DLD1 (cell line): ENCODE measurements around the gene SHQ1.

Experiments
- in situ Hi-C: cut with HindIII; loops from 2 replicates; pipeline ENCODE4 v1.10.0; 2017; ENCODE audit warnings: low sequenced_read_pairs

SHQ1 gene

DNA sequence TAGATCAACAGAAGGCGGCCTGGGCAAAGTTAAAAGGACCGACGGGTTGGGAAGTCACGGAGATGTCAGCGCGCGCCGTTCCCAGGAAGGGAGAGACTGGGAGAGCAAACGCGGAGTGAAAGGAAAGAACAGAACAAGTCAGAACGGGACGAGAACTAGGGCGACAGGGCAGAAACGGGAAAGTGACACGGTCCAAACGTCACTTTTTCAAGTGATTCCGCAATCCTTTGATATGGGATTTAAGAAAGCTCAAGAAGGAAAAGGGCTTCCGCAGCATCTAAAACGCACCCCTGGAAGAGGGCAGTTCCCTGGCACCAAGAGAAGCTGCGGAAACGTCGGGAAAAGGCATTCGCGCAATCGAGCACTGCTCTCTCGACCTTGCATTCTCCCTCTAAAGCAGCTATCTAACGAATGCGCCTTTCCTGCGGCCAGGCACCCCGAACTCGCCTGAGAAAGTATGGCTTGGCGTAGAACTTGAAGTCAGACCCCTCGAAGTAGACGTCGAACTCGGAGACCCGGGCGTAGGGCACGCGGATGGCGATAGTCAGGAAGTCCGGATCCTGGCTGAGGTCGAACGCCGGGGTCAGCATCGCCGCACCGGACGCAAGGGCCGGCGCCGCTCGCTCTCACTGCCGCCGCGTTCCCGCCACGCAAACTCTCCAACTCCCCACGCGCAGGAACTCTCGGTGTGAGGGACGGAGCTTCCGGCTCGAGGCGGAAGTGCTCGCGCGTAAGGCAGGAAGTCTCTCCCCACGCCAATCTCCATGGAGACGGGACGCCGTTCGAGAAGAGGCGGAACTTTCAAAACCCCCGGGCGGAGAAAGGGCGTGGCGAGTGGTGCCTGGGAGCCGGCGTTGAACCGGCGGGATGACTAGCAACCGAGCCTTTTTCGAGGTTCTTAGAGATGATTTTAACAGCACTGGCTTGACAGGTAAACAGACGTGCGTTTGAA lies at the start of gene SHQ1:
Gene SHQ1 (minus strand): TSS at position 695 of the 952 bp plus-strand sequence. CDS start 105 bp downstream, at position 590.
- in situ Hi-C loops, result no loop called here

- in situ Hi-C loops, result loop anchor here (10.0 kb wide), 1 partner anchor 233 kb away; no protein-coding TSS in a partner anchor
Measured at GRCh38 chr3:72897758-72898007, 49.4 kb upstream of the SHQ1 start.

DNA sequence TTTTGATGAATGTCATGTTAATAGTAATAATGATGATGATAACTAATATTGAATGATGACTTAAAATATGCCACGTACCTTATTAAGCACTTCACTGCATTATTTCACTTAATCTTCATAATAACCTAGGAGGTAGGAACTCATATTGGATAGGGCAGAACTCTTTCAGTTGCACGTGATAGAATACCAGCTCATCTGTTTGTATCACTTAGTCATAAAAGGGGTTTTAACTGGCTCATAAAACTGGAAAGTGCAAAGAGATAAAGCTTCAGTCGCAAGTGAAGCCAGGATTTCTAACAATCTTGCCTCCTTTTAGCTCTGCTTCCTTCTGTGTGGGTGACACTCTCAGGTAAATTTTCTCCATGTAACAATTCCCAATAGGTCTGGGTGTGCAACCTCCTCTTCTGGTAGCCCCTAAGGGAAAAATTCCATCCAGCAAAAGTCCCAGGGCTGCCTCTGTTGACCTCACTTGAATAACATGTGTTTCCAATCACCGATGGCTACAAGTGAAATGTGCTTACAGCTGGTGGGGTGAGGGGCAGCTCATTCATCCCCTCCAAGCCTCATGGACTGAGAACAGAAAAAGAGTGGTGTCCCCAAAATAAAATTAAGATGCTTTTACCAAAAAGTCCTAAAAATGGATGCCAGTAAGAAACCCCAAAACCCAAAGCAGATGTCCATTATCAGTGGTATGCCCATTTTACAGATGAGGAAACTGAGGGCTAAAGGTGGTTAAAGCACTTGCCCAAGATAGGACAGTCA lies 48.9 kb upstream of the SHQ1 start:
- in situ Hi-C loops, result loop anchor here (10.0 kb wide), 1 partner anchor 232 kb away; no protein-coding TSS in a partner anchor

DNA sequence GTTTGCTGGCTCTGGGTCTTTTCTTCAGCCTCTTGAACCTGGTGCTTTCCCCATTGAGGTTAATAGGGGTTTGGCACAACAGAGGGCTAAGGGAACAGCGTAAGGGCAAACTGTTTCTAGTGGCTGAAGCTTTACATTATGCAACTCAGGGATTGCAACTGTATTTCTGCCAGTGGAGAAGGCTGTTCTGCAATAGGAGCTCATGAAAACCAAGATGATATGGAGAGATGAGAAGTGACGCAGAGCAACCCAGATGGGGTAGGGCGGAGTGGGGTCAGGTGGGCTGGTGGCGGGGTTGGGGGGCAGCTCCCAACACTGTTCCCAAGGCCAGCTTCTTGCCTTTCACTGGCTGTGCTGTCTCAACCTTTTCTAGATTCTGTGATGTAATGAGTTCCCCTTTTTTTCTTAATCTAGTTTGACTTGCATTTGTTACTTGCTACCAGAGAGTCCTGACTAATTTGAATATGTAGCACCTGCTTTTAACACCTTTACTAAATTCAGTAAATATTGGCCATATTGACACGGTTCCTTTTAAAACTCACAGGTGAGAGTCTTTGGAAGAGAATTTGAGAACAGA lies 46.8 kb upstream of the SHQ1 start:
- in situ Hi-C loops, result loop anchor here (10.0 kb wide), 1 partner anchor 230 kb away; no protein-coding TSS in a partner anchor

- in situ Hi-C loops, result loop anchor here (10.0 kb wide), 1 partner anchor 228 kb away; no protein-coding TSS in a partner anchor
Measured at GRCh38 chr3:72892870-72893269, 44.6 kb upstream of the SHQ1 start.

- in situ Hi-C loops, result loop anchor here (10.0 kb wide), 1 partner anchor 227 kb away; no protein-coding TSS in a partner anchor
Measured at GRCh38 chr3:72892081-72892775, 44.0 kb upstream of the SHQ1 start.

GRCh38 chr3:72891053-72891855 lies 43.0 kb upstream of the SHQ1 start:
- in situ Hi-C loops, result loop anchor here (10.0 kb wide), 1 partner anchor 226 kb away; no protein-coding TSS in a partner anchor

DNA sequence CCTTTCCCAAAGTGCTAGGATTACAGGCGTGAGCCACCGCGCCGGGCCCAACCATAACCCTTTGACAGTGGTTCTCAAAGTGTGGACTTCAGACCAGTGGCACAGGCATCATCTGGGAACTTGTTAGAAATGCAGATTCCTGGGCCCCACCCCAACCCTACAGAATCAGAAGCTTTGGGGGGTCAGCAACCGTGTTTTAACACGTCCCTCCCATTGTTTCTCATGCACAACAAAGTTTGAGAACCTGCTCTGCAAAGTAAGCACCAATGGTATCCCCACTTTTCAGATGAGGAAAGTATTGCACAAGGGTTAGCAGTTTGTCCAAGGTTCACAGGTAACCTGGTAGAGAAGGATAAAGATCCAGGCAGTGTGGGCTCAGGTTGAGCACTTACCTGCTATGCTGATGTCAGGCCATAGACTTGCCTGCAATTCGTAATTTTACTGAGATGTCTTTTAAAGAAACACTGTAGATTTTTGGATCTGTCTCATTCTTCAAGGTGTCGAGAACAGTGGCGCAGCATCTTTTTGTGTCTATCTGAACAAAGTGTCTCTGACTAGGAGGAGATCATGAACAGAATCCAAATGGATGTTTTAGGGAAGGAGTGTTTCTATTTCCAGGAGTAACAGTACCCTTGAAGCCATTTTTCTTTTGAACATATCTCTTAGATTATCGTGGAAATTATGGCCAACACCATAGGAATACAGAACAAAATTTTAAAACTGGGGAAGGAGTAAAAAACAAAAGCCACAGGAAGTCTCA lies 42.1 kb upstream of the SHQ1 start:
- in situ Hi-C loops, result loop anchor here (10.0 kb wide), 1 partner anchor 226 kb away; no protein-coding TSS in a partner anchor

DNA sequence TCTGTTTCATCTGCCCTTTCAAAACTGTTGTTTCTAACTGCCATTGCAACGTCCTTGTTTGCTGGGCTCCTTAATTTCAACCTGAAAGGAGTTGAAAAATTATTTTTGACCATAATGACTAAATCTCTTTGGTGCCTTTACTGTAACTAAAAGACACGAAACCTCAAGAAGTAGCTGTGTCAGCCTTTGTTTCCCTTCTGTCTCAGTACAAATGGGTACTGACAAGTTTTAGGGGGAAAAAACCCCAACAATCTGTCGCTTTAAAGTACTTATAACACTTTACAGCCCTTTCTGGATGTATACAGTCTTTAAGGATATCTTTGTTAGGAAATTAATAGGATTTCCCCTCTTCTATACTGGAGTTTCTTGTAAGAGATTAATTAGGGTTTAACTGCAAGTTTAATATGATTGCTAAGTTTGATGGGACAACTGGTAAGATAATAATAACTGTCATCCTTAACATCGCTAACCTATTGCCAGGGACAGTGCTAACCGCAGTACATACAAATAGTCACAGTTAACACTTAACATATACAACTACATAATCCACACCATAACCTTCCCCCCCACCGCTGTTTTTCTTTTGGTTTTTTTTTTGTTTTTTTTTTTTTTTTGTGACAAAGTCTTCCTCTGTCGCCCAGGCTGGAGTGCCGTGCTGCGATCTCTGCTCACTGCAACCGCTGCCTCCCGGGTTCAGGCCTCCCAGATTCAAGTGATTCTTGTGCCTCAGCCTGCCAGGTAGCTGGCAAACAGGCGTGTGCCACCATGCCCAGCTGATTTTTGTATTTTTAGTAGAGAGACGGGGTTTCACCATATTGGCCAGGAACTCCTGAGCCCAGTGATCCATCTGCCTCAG lies 41.3 kb upstream of the SHQ1 start:
- in situ Hi-C loops, result loop anchor here (10.0 kb wide), 1 partner anchor 225 kb away; no protein-coding TSS in a partner anchor

- in situ Hi-C loops, result no loop called here
Measured at GRCh38 chr3:72888546-72889309, 40.5 kb upstream of the SHQ1 start.

DNA sequence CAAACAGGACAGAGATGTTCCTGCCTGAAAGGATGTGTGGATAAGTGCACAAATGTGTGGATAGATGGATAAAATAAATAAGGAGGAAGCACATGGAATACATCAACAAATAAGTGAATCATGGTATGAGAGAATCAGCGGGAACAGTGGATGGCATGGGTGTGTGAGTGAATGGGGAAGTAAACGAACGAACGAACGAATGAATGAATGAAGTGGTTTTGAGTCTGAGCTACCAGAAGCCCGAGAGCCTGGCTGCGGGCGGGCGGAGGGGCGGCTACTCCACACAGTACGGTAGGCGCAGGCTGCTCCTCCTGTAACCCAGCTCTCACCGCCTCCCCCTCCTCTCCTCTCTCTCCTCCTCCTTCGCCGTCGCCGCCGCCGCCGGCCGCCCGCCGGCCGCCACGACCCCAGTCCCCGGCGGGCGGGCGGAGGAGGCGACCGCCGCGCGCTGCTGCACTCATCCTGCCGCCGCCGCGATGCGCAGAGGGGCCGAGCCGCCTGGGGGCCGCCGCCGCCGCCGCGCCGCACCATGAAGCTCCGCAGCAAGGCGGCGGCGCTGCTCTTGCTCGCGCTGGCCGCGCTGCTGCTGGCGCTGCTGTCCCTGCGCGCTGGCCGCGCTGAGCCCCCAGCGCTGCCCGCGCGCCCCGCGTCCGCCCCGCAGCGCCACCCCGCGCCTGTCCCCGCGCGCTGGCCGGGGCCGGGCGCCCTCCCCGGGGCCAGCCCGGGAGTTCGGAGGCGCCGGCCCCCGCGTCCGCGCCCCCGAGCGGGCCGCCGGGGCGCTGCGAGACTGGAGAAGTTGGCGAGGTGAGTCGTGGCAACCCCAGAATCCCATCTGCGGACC lies 39.7 kb upstream of the SHQ1 start, which contains the start of gene GXYLT2:
Gene GXYLT2 (plus strand): TSS at position 342 of the 841 bp plus-strand sequence. CDS start 188 bp downstream, at position 530.
- in situ Hi-C loops, result no loop called here

DNA sequence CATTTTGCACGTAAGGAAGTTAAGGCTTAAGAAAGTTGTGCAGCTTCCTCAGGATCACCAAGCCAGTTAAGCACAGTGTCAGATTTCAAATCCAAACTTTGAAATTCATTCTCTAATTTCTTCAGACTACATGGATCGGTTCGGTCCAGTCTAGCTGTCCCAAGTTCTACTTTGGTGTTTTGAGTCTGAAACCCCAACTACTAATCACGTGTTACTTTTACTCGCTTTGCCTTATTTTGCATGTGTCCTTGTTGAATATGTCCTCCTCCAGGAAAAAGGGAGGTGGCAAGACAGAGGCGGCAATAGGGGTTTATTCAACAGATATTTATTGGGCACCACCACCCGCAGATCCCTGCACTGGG lies 39.1 kb upstream of the SHQ1 start:
- in situ Hi-C loops, result no loop called here

DNA sequence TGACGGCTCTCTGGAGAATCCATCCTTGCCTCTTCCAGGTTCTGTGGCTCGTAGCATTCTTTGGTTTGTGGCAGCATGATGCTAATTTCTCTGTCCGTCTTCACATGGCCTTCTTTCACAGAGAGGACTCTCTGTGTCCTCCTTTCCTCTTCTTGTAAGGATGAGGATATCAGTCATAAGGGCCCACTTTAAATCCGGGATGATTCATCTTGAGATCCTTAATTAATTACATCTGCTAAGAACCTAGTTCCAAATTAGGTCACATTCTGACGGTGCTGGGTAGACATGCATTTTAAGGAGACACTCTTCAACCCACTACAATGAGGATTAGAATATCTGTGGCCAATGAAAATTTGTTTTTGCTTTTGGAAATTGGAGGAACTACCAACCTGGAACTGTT lies 23.9 kb upstream of the SHQ1 start:
- in situ Hi-C loops, result no loop called here

DNA sequence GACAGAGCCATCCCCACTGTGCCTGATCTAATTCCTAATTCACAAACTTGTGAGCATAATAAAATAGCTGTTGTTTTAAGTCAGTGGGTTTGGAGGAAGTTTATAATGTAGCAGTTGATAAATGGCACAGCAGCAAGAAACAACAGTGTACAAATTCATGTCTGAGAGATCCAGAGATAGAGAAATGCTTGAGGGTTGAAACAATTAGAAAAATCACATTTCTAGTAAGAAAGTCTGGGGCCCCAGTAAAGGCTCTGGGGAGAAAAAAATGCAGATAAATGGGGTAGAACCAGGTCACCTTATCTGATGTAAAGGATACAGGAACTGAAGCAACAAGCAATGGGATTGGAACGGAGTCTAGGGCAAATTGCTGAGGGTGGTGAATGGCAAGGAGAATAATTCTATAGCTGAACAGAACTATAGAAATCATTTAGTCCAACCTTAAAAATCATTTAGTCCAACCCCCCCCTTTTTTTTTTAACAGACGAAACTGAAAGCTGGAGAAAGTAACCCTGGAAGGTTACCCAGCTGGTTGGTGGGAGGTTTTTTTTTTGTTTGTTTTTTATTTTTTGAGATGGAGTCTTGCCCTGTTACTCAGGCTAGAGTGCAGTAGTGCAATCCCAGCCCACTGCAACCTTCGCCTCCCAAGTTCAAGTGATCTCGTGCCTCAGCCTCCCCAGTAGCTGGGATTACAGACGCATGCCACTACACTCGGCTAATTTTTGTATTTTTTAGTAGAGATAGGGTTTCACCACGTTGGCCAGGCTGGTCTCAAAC lies 14.3 kb upstream of the SHQ1 start:
- in situ Hi-C loops, result no loop called here

DNA sequence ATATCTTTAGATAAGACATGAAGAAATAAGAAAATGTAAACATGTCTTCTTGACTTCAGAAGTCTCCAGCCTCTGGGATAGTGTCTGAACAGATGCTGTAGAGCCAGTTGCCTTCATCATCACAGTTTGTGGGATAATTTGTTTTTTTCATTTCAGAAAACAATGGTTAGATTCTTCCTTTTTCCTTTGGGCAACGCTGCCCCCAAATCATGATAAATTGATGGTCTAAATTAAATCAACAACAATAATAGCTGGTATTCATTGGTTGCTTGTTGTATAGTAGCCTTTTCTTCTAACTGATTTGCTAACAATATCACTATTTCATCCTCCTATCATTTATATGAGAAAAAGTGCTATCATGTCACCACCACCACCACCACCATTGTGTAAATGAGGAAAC lies 12.6 kb upstream of the SHQ1 start:
- in situ Hi-C loops, result no loop called here

GRCh38 chr3:72860053-72860452 lies 11.8 kb upstream of the SHQ1 start:
- in situ Hi-C loops, result no loop called here
